HG03432 (cell line): ENCODE results near the gene CD320.
"Not testable (repeated sequence)": the region's sequence is repeated elsewhere in the genome, so short reads cannot be mapped to it uniquely, and the experiment has no call there.

ENCODE experiments used
- ATAC-seq: cut with Tn5 transposase; IDR thresholded peaks from one replicate; pipeline ENCODE4 v1.9.1; 2021; ENCODE audit warnings: mild to moderate bottlenecking, moderate library complexity; ENCODE audit not compliant: unreplicated experiment

The CD320 gene

GRCh38 chr19:8307965-8308866 lies at the start of gene CD320:
CD320 (minus strand) TSS chr19:8308358; CDS start chr19:8308290, 68 bp downstream.
- peak; percentile 77 for ATAC-seq

DNA sequence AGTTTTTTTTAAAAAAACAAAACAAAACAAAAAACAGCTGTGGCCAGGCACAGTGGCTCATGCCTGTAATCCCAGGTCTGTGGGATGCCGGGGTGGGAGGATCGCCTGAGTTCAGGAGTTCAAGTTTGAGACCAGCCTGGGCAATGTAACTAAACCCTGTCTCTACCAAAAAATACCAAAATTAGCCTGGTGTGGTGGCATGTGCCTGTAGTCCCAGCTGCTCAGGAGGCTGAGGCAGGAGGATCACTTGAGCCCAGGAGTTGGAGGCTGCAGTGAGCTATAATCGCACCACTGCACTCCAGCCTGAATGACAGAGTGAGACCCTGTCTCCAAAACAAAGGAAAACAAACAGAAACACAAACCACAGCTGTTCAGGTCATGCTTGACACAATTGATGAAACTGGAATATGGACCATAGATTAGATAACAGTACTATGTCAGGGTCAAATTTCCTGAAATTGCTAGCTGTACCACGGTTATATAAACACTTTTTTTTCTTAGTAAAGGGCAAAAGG lies 48.9 kb upstream of the CD320 start:
- ATAC-seq: no peak

- ATAC-seq: no peak
Measured at GRCh38 chr19:8355631-8356402, 47.7 kb upstream of the CD320 start.

- ATAC-seq: not testable (repeated sequence)
Measured at GRCh38 chr19:8352845-8353244, 44.7 kb upstream of the CD320 start.

- ATAC-seq: no peak
Measured at GRCh38 chr19:8352134-8352827, 44.1 kb upstream of the CD320 start.

GRCh38 chr19:8349629-8350372 lies 41.6 kb upstream of the CD320 start:
- ATAC-seq: not testable (repeated sequence)

GRCh38 chr19:8343483-8343844 lies 35.3 kb upstream of the CD320 start:
- ATAC-seq: no peak

DNA sequence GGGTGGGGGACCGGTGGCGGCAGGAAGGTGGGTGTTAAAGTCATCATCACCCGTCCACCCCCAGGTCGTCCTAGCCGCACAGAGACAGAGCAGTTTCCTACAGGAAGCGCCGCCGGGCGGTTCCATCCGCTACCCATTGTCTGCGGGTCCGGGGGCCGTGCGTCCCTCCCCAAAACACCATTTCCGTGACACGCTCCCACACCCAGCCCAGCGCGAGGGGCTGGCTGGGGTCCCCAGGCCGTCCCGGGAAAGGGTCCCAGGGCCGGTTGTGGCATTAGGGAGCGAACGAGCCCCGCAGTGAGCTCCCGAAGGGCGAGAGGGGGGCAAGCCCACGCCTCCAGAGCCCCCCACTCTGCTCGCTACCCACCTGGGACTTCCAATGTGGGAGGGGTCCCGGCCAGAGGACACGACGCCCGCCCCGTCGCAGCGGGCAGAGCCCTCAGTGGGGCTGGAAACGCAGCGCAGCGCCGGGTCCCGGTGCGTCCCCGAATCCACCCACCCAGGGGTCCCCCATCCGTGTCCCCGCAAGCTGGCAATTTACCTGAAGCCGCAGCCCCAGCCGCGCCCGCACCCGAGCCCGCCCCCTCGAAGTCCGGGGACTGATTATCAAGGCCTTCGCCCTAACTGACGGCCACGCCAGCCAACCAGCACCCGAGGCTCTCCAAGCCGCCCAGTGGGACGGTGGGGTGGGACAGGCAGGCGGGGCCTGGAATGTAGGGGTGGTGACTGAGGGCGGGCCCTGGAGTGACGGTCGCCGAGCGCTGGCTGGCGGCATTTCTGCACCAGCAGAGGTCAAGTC lies 34.7 kb upstream of the CD320 start, which contains the start of gene KANK3:
KANK3 (minus strand) TSS at position 579 of the 799 bp plus-strand sequence. CDS start 5,434 bp downstream, outside the sequence.
- ATAC-seq: peak; percentile 85

- ATAC-seq: no peak
Measured at GRCh38 chr19:8342316-8342683, 34.1 kb upstream of the CD320 start.

DNA sequence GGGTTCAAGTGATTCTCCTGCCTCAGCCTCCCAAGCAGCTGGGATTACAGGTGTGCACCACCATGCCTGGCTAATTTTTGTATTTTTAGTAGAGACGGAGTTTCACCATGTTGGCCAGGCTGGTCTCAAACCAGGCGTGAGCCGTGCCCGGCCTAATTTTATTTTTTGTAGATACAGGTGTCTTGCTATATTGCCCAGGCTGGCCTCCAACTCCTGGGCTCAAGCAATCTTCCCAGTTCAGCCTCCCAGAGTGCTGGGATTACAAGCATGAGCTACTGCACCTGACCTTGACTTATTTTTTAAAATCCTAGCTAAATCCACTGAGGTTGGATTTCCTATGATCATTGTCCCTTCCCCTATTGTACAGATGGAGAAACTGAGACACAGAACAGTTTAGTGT lies 33.3 kb upstream of the CD320 start:
- ATAC-seq: not testable (repeated sequence)

DNA sequence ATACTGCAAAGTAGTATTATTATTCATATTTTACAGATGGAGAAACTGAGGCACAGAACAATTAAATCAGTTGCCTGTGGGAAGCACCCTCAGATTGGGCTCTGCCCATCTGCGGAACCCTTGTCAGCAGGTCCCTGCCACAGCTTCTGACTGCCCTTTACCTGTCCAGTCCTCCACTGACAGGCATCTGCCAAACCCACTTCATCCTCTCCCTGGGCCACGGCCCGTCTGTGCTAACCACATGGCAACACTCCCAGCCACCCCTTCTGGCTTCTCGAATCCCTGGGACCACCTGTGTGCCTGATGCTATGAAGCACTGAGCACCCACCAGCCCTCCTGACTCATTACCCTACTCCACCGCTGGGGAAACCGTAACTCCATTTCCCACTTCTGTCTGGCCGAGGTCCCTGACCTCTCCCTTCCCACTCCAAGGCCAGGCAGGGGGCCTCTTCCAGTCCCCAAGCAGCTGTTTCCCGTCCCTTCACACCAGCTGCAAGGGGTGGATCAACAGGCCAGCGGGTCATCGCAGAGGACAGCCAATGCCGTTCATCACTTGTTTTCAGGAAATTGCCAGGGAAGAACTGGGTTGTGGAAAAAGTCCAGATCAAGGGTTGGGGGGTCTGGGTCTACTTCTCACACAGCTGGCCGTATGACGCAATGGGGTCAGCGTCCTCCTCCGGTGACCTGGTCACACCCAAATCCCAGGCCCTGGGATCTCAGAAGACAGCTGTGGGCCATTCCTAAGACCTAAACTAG lies 32.4 kb upstream of the CD320 start:
- ATAC-seq: no peak

DNA sequence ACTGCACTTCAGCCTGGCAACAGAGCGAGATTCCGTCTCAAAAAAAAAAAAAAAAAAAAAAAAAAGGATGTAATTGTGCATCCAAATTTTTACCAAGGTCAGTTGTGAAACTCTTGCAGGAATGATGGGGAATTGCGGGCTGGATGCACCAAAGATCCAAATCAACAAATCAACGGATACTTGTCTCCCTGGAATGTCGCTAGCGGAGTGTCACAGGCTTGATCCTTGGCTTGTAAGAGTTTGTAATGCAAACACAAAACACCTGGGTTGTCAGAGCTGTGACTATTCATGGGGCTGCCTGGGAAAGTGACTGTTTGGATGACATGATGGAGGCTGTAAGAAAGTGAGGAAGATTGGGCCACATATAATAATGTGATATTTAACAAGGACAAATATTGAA lies 30.7 kb upstream of the CD320 start:
- no peak for ATAC-seq

- ATAC-seq: no peak
Measured at GRCh38 chr19:8337728-8338127, 29.6 kb upstream of the CD320 start.

GRCh38 chr19:8336660-8337059 lies 28.5 kb upstream of the CD320 start:
- ATAC-seq: no peak

DNA sequence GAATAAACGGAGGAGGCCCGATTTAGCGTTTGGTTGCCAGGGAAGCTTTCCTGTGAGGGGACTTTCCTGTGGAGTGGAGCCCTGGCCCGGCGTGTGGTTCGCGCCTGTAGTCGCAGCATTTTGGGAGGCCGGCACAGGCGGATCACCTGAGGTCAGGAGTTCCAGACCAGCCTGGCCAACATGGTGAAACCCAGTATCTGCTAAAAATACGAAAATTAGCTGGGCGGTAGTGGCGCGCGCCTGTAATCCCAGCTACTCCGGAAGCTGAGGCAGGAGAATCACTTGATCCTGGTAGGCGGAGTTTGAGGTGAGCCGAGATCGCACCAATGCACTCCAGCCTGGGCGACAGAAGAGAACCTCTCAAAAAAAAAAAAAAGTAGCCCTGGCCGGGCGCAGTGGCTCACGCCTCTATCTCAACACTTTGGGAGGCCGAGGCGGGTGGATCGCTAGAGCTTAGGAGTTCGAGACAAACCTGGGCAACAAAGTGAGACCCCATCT lies 28.0 kb upstream of the CD320 start:
- ATAC-seq: no peak

- peak; percentile 49 for ATAC-seq
Measured at GRCh38 chr19:8335343-8336071, 27.3 kb upstream of the CD320 start.

- peak; percentile 62 for ATAC-seq
Measured at GRCh38 chr19:8334458-8335342, 26.5 kb upstream of the CD320 start.
